Measurements from ENCODE around the gene LIFR. TPM values are rescaled to one million over a fixed set of nuclear protein-coding genes. Genes with fewer than 3 reads are reported as not detected.

Gene LIFR
- total and polyA plus RNA-seq, 7 donors: 0.23 to 79.6 (median 43.0) TPM

DNA sequence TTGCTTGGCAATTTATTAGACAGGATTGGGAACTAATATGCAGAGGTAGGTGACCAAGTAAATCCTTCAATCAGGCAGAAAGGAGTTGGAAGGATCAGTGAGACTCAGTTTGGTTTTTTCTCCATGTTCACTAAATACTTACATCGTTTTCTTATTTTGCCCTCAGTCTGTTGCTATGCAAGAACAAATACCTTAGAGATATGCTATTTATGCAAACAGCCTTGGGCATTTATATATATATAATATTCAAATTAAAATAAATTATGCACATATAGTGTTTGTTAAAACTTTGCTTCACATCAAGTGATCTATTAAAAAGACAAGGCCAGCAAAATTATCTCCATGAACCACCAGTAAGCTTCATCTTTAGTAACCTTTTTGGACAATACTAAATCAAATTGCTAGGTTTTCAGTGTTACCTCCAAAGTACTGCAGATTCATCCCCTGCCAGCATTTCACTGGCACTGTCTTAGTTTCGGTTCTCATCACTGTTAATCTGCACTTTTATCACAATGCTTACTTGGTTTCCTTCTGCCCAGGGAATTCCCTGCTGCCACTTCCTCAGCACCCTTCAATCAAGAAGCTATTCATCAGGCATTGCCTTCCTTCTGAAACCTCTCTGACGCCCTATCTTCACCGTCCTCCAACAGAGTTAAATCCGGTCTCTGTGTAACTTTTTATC, 26.0 kb upstream of the LIFR start:
- TF ChIP-seq EP300 (IDR thresholded peaks at IDR 0.05) (no peak), POLR2A (IDR thresholded peaks at IDR 0.05) (no peak)
- H3K27me3 ChIP-seq: no peaks in the 10 kb centered on the region
- H3K4me1 ChIP-seq: no peaks in the 10 kb centered on the region
- no peak overlapping the region for H3K4me3 ChIP-seq
- H3K27ac ChIP-seq: no peak overlapping the region
- intact Hi-C loops (cut with DNase I): no loop called here
- H3K9me3 ChIP-seq: no peaks in the 10 kb centered on the region
- 52 to 72% methylated on average over 5 of the region's 5 CpGs for WGBS, 2 donors
- no peak for DNase-seq
- H3K36me3 ChIP-seq: no peaks in the 10 kb centered on the region

DNA sequence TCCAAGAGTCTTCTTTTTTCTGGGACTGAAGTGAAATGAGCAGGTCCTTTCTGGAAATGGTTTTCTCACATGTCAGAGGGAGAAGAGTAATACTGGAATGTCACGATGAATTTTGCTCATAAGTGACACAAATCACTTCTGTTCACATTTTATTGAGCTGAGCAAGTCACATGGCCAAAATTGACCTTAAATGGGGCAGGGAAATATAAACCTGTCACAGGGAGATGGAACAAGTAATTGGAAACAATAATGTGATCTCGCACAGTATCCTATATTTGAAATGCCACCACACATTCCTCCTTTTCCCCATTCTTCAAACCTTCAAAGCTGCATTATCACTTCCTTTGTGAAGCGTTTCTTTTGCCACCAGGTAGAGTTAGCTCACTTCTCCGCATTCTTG, 25.2 kb upstream of the LIFR start:
- DNase-seq: no peak
- TF ChIP-seq, protein P1, sequence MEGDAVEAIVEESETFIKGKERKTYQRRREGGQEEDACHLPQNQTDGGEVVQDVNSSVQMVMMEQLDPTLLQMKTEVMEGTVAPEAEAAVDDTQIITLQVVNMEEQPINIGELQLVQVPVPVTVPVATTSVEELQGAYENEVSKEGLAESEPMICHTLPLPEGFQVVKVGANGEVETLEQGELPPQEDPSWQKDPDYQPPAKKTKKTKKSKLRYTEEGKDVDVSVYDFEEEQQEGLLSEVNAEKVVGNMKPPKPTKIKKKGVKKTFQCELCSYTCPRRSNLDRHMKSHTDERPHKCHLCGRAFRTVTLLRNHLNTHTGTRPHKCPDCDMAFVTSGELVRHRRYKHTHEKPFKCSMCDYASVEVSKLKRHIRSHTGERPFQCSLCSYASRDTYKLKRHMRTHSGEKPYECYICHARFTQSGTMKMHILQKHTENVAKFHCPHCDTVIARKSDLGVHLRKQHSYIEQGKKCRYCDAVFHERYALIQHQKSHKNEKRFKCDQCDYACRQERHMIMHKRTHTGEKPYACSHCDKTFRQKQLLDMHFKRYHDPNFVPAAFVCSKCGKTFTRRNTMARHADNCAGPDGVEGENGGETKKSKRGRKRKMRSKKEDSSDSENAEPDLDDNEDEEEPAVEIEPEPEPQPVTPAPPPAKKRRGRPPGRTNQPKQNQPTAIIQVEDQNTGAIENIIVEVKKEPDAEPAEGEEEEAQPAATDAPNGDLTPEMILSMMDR (IDR thresholded peaks at IDR 0.05): no peak
- no peak for TF ChIP-seq POLR2AphosphoS5 (IDR thresholded peaks at IDR 0.05)
- no peak for TF ChIP-seq POLR2A (IDR thresholded peaks at IDR 0.05)
- no peak for TF ChIP-seq EP300 (IDR thresholded peaks at IDR 0.05)
- Histone ChIP-seq H3K27me3 (no peaks in the 10 kb centered on the region), H3K27ac (no peak overlapping the region), H3K9me3 (no peaks in the 10 kb centered on the region), H3K4me1 (no peaks in the 10 kb centered on the region), H3K36me3 (no peaks in the 10 kb centered on the region), H3K4me3 (no peak overlapping the region)
- WGBS, 2 donors: 82 to 88% methylated on average over 4 of the region's 4 CpGs
- intact Hi-C loops (cut with DNase I): no loop called here

DNA sequence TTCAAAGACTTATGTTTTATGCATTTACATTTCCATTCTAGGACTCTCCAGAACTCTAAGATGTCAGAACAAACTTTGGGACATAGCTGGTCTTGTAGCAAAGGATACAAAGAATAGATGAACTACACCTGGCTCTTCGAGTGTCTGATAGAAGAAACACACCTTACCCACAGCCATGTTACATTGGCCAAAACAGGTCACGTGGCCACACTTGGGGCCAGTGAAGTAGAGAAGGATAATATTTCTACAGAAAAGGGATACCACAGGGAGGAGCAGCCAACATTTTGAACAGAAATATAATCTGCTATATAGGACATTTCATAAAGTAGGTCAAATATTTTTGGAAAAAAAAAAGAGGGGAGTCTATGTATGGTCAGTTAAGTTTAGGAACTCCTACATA, 22.7 kb upstream of the LIFR start:
- 85 to 90% methylated on average over 2 of the region's 2 CpGs for WGBS, 2 donors
- no peak for DNase-seq
- H3K27ac ChIP-seq: no peak overlapping the region
- no peaks in the 10 kb centered on the region for H3K9me3 ChIP-seq
- H3K27me3 ChIP-seq: no peaks in the 10 kb centered on the region
- TF ChIP-seq, protein P1 (IDR thresholded peaks at IDR 0.05): no peak
- intact Hi-C loops (cut with DNase I): no loop called here
- H3K4me3 ChIP-seq: no peak overlapping the region
- no peaks in the 10 kb centered on the region for H3K36me3 ChIP-seq
- no peaks in the 10 kb centered on the region for H3K4me1 ChIP-seq

DNA sequence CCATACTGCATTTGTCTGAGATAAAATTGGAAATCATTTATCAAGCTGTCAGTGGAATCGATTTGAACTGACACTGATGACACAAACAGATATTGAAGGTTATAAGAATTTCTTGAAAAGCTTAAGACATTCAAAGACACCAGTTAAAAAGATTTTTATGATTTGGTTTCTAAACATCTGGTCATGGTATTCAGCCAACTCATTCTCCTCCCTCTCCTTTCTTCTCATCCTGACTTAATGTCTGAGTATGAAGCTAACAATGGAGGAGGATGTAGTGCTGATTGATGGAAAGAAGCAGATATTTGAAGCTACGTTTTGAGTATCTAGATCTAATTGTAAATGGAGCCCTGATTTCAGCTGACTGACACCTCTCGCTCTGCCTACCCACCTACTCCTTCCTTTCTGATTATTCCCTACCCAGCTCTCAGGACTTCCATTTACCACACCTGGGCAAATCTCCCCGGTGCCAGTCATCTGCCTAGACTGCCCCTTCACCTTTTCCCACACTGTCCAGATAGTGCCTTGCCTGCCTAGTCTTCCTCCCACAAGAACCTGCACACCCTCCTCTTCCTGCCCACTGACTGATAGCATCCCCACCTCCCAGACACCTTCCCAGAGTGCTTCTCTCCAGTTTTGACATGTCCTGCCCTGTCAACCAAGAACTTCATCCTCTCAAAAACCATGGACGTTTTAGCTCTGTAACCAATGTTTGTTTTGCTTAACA, 20.7 kb upstream of the LIFR start:
- 48 to 64% methylated on average over 5 of the region's 5 CpGs for WGBS, 2 donors
- H3K36me3 ChIP-seq: no peaks in the 10 kb centered on the region
- DNase-seq: no peak
- no peak overlapping the region for H3K4me3 ChIP-seq
- no peaks in the 10 kb centered on the region for H3K9me3 ChIP-seq
- no peak overlapping the region for H3K27ac ChIP-seq
- no peaks in the 10 kb centered on the region for H3K27me3 ChIP-seq
- TF ChIP-seq, protein P1 (IDR thresholded peaks at IDR 0.05): no peak
- TF ChIP-seq POLR2A (IDR thresholded peaks at IDR 0.05) (no peak), POLR2AphosphoS5 (IDR thresholded peaks at IDR 0.05) (no peak), EP300 (IDR thresholded peaks at IDR 0.05) (no peak)
- H3K4me1 ChIP-seq: no peaks in the 10 kb centered on the region
- intact Hi-C loops (cut with DNase I): no loop called here

DNA sequence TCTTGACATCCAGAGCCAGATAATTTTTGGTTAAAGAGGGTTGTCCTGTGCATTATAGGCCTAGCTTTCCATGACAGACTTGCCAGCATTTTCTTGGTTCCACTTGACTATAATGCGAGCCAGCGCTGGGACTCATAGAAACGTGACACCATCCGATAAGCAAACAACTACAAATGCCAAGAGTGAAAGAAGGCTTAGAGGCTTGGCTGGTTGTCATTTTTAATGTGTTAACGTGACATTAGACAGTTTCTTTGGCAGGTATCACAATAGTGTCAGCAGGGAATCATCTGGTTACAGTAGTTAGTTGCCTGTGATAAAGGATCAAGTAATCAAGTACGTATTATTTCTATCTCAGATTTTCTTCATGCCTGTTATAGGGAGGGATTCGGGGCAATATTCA, 20.0 kb upstream of the LIFR start:
- no peak overlapping the region for H3K27ac ChIP-seq
- H3K9me3 ChIP-seq: no peaks in the 10 kb centered on the region
- H3K4me1 ChIP-seq: no peaks in the 10 kb centered on the region
- no peaks in the 10 kb centered on the region for H3K36me3 ChIP-seq
- no peaks in the 10 kb centered on the region for H3K27me3 ChIP-seq
- 74 to 82% methylated on average over 7 of the region's 7 CpGs for WGBS, 2 donors
- no peak for TF ChIP-seq POLR2AphosphoS5 (IDR thresholded peaks at IDR 0.05)
- no peak for TF ChIP-seq EP300 (IDR thresholded peaks at IDR 0.05)
- TF ChIP-seq POLR2A (IDR thresholded peaks at IDR 0.05): no peak
- TF ChIP-seq, protein P1 (IDR thresholded peaks at IDR 0.05): no peak
- no peak for DNase-seq
- no peak overlapping the region for H3K4me3 ChIP-seq
- intact Hi-C loops (cut with DNase I): no loop called here

Data from sigmoid colon (tissue), 7 donors.